Brain microvascular endothelial cell (primary cell): ENCODE data around the gene ATP2B3.

Experiments used
- DNase-seq: peaks from one replicate; pipeline ENCODE4 v3.0.0-alpha.2; 2020
- H3K27ac ChIP-seq: fragments of 250-450 bp; sonication (Bioruptor Pico); 2 replicates; pipeline ENCODE4 v1.5.1; 2020; ENCODE audit warnings: mild to moderate bottlenecking, moderate library complexity
- H3K27me3 ChIP-seq: fragments of 250-450 bp; sonication (Bioruptor Pico); replicated peaks from 2 replicates; pipeline ENCODE4 v1.5.1; 2020; ENCODE audit warnings: mild to moderate bottlenecking
- H3K36me3 ChIP-seq: fragments of 250-450 bp; sonication (Bioruptor Pico); replicated peaks from 2 replicates; pipeline ENCODE4 v1.5.1; 2020; ENCODE audit warnings: mild to moderate bottlenecking
- H3K4me3 ChIP-seq: 2 replicates; pipeline ENCODE4 v1.5.1; 2011; ENCODE audit warnings: low read depth, mild to moderate bottlenecking, control low read depth, low read length, moderate library complexity
- CTCF ChIP-seq: IDR thresholded peaks from 2 replicates; pipeline ENCODE4 v1.5.1; 2011; ENCODE audit warnings: low read depth, mild to moderate bottlenecking, moderate library complexity, low read length, control low read depth, inconsistent platforms; ENCODE audit errors: missing control alignments
- in situ Hi-C: cut with HindIII; loops from 2 replicates; pipeline ENCODE4 v1.10.0; 2017; ENCODE audit warnings: low sequenced_read_pairs, low pct_ligation_motif_present

ATP2B3 gene

GRCh38 chrX:153517423-153517822 lies at the start of gene ATP2B3:
TSS of gene ATP2B3 (plus strand) at chrX:153517642. CDS start at chrX:153536248, 18,606 bp downstream.
- Histone ChIP-seq H3K27ac (no peak within 1 kb of the TSS), H3K4me3 (no peak within 1 kb of the TSS), H3K36me3 (no peaks in the 10 kb centered on the region), H3K27me3 (peaks cover 13% of the 10 kb centered on the region)
- TF ChIP-seq CTCF: no peak
- in situ Hi-C loops: no loop called here
- DNase-seq: no peak

- in situ Hi-C loops: no loop called here
- Histone ChIP-seq H3K27me3 (no peaks in the 10 kb centered on the region), H3K36me3 (no peaks in the 10 kb centered on the region), H3K27ac (no peak overlapping the region), H3K4me3 (no peak overlapping the region)
- no peak for TF ChIP-seq CTCF
- DNase-seq: no peak
These were observed 49.3 kb upstream of the ATP2B3 start for GRCh38 chrX:153468008-153468580.

- peak overlapping the region; percentile 24 for H3K27ac ChIP-seq
- no peaks in the 10 kb centered on the region for H3K27me3 ChIP-seq
- no peaks in the 10 kb centered on the region for H3K36me3 ChIP-seq
- peak; percentile 37 for TF ChIP-seq CTCF
- DNase-seq: no peak
- H3K4me3 ChIP-seq: peak overlapping the region; percentile 68
- in situ Hi-C loops: no loop called here
These were observed 47.5 kb upstream of the ATP2B3 start for GRCh38 chrX:153469811-153470410.

GRCh38 chrX:153470411-153471363 lies 46.8 kb upstream of the ATP2B3 start, which contains the start of gene HAUS7:
TSS of gene HAUS7 (minus strand) at chrX:153470576. CDS start at chrX:153470557, 19 bp downstream.
- in situ Hi-C loops: no loop called here
- DNase-seq: peak; percentile 77
- peak within 1 kb of the TSS; percentile 68 for H3K4me3 ChIP-seq
- H3K27me3 ChIP-seq: no peaks in the 10 kb centered on the region
- peak within 1 kb of the TSS; percentile 24 for H3K27ac ChIP-seq
- H3K36me3 ChIP-seq: no peaks in the 10 kb centered on the region
- peak; percentile 84 for TF ChIP-seq CTCF

GRCh38 chrX:153471663-153472280 lies 45.7 kb upstream of the ATP2B3 start:
- DNase-seq: no peak
- no peak for TF ChIP-seq CTCF
- in situ Hi-C loops: no loop called here
- H3K36me3 ChIP-seq: no peaks in the 10 kb centered on the region
- H3K27ac ChIP-seq: no peak overlapping the region
- no peaks in the 10 kb centered on the region for H3K27me3 ChIP-seq
- no peak overlapping the region for H3K4me3 ChIP-seq
